Ovary (tissue), 9 donors: ENCODE measurements around the gene ADPRHL1. TPM values are rescaled to one million over a fixed set of nuclear protein-coding genes. Genes with fewer than 3 reads are reported as not detected.

Experiments used
- DNase-seq, 5 donors: peaks; one replicate each; pipeline ENCODE4 v3.0.0-alpha.2; 2019 to 2020
- H3K27ac ChIP-seq, 2 donors: fragments of 200-600 bp; one replicate each; pipeline versions ENCODE4 v1.5.1 to v1.8.0; 2019 to 2022
- H3K27me3 ChIP-seq: fragments of 200-600 bp; one replicate; pipeline ENCODE4 v1.8.0; 2022
- H3K36me3 ChIP-seq: fragments of 200-600 bp; sonication (generic); one replicate; pipeline ENCODE4 v1.5.1; 2019
- H3K4me1 ChIP-seq: one replicate; pipeline ENCODE4 v1.8.1; 2013; ENCODE audit warnings: mild to moderate bottlenecking, moderate library complexity; ENCODE audit not compliant: insufficient read depth
- H3K4me3 ChIP-seq: fragments of 200-600 bp; sonication (generic); one replicate; pipeline ENCODE4 v1.5.1; 2017
- H3K9me3 ChIP-seq, 2 donors: fragments of 200-600 bp in 1 of 2; sonication (generic) in 1 of 2; one replicate each; pipeline versions ENCODE4 v1.5.1 to v1.8.1; 2013 to 2019; ENCODE audit warnings: mild to moderate bottlenecking in 1 of 2, moderate library complexity in 1 of 2
- CTCF ChIP-seq, 3 donors: fragments of 450-650 bp in 2 of 3; fragments of 200-600 bp in 1 of 3; IDR thresholded peaks; one replicate each; pipeline versions ENCODE4 v1.5.1 to v1.8.0; 2016 to 2022; ENCODE audit warnings: antibody characterized with exemption in 3 of 3, mild to moderate bottlenecking in 1 of 3
- EP300 ChIP-seq: sonication (generic); formaldehyde crosslinking; IDR thresholded peaks from one replicate; pipeline ENCODE4 v1.6.1; 2017; ENCODE audit warnings: antibody characterized with exemption
- POLR2A ChIP-seq: fragments of 450-650 bp; IDR thresholded peaks from one replicate; pipeline ENCODE4 v1.6.1; 2017; ENCODE audit warnings: antibody characterized with exemption, mild to moderate bottlenecking, moderate library complexity
- WGBS, 3 donors: extraction: QIAGEN DNeasy Blood & Tissue Kit in 1 of 3; methylation state at CpG; one replicate each; pipeline versions ENCODE4 v1.1.5 to v1.1.7; 2013 to 2017; 5-methylcytosine and 5-hydroxymethylcytosine counted together
- intact Hi-C, 4 donors: fragments of 100-400 bp; cut with DNase I; formaldehyde crosslinking; loops; one replicate each; pipeline versions ENCODE4 v1.11.0 to v1.15.1; 2022 to 2023
- polyA plus RNA-seq, 2 donors: library from polyadenylated mRNA; stranded (reverse); fragments of 200-250 nt in 1 of 2; fragments of 350-450 nt in 1 of 2; fragmentation: Illumina TruSeq in 1 of 2; extraction: RNeasy Lipid Tissue Mini Kit (QIAGEN cat#74804) in 1 of 2; gene quantifications; one replicate each; pipeline ENCODE4 v1.2.3, GENCODE V29; 2013 to 2014
- total RNA-seq, 7 donors: library from RNA; depleted of rRNA in 2 of 7; stranded (reverse); fragments of >200 nt in 2 of 7; fragmentation: NEBNext Ultra II Directional in 3 of 7; extraction: Animal tissue kit (Norgen Biotek cat#: 25700) in 3 of 7; gene quantifications; one replicate each; pipeline versions ENCODE4 v1.1.0 to v1.2.4, GENCODE V29; 2016 to 2023
- donor health status: DM: no; HTN: no; CAD: no; lungs with moderate emphysema.
- donor health status: DM: no; HTN: no; CAD: no.
- donor health status: Bipolar disorder and iron deficiency.
- donor health status: DM: yes; HTN: yes; CAD: no.
- donor health status: DM: no; HTN: no; CAD: no.
- donor health status: DM: yes; HTN: yes; CAD: no.

ADPRHL1 gene
- total and polyA plus RNA-seq, 9 donors, result 1.6 to 5.0 (median 2.2) TPM

DNA sequence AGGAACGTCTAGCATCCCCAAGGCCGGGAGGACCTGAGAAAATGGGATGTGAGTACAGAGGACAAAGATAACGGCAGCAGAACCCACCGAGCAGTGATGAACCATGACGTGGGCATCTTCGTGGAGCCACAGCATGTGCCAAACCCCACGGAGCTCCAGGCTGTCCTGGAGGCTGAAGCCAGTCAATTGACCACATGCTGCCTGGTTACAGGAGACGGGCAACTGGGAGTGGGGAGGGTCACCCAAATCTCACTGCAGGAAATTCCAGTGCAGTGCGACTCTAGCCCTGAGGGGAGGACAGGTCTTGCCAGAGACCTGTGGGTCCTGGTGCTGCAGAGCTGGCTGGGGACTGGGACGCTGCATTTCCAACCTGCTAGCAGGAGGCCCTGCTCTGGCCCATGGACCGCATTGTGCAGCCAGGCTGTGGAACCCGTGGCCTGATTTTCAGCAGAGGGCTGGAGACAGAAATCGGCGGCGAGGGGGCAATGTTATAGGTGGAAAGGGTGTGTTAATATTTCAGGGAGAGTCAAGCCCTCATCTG is 86.2 kb downstream of the ADPRHL1 start:
- no peak for TF ChIP-seq EP300
- TF ChIP-seq POLR2A, result no peak
- DNase-seq, result no peak
- Histone ChIP-seq H3K9me3 (no peaks in the 10 kb centered on the region), H3K27ac (no peak overlapping the region), H3K4me3 (no peak overlapping the region), H3K36me3 (no peaks in the 10 kb centered on the region), H3K4me1 (peaks cover 15% of the 10 kb centered on the region), H3K27me3 (no peaks in the 10 kb centered on the region)
- intact Hi-C loops, result loop anchor here in 1 of 4 donors (10.0 kb wide), 1 partner anchor 212 kb away; the partner anchor contains the start of gene PROZ
- WGBS, 3 donors, result 86 to 89% (median 88%) methylated on average over 15 of the region's 15 CpGs

GRCh38 chr13:113365971-113366588 is 87.2 kb downstream of the ADPRHL1 start:
- no peaks in the 10 kb centered on the region for H3K27me3 ChIP-seq
- H3K4me3 ChIP-seq, result no peak overlapping the region
- intact Hi-C loops, result loop anchor here in 1 of 4 donors (2.0 to 10.0 kb wide), 2 partner anchors 69 to 211 kb away; partner anchors contain the start of genes LAMP1 and PROZ
- no peaks in the 10 kb centered on the region for H3K9me3 ChIP-seq
- H3K36me3 ChIP-seq, result no peaks in the 10 kb centered on the region
- no peak for TF ChIP-seq POLR2A
- TF ChIP-seq CTCF (IDR thresholded peaks at IDR 0.05), result no peak
- 58 to 59% (median 58%) methylated on average over 9 of the region's 9 CpGs for WGBS, 3 donors
- peak in 2 of 5 donors; percentile 22 to 43 for DNase-seq
- H3K4me1 ChIP-seq, result peaks cover 15% of the 10 kb centered on the region
- no peak overlapping the region for H3K27ac ChIP-seq

DNA sequence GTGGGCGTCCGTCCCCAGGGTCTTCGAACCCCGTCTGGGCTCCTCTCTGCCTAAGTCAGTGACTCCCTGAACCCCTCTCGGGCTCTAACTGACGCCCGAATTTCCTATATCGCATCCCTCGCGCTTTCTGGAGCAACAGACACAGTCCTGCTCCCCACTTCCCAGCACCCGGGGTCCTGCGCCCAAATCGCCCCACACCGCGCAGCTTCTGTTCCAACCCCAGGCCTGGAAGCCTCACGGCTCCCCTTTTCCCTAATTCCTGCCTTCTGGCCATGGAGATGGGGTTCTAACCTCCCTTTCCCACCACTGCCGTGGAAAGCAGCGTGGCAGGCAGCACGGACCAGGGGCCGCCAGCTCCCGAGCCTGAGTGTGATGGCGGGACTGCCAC is 87.7 kb downstream of the ADPRHL1 start:
- Histone ChIP-seq H3K4me1 (peaks cover 15% of the 10 kb centered on the region), H3K36me3 (no peaks in the 10 kb centered on the region), H3K9me3 (no peaks in the 10 kb centered on the region), H3K27ac (no peak overlapping the region), H3K4me3 (no peak overlapping the region), H3K27me3 (no peaks in the 10 kb centered on the region)
- intact Hi-C loops, result loop anchor here in 1 of 4 donors (2.0 to 10.0 kb wide), 2 partner anchors 69 to 211 kb away; partner anchors contain the start of genes LAMP1 and PROZ
- WGBS, 3 donors, result 95 to 96% (median 95%) methylated on average over 22 of the region's 22 CpGs
- peak in 2 of 5 donors; percentile 28 to 47 for DNase-seq
- TF ChIP-seq CTCF (IDR thresholded peaks at IDR 0.05), result no peak
- TF ChIP-seq POLR2A, result no peak

DNA sequence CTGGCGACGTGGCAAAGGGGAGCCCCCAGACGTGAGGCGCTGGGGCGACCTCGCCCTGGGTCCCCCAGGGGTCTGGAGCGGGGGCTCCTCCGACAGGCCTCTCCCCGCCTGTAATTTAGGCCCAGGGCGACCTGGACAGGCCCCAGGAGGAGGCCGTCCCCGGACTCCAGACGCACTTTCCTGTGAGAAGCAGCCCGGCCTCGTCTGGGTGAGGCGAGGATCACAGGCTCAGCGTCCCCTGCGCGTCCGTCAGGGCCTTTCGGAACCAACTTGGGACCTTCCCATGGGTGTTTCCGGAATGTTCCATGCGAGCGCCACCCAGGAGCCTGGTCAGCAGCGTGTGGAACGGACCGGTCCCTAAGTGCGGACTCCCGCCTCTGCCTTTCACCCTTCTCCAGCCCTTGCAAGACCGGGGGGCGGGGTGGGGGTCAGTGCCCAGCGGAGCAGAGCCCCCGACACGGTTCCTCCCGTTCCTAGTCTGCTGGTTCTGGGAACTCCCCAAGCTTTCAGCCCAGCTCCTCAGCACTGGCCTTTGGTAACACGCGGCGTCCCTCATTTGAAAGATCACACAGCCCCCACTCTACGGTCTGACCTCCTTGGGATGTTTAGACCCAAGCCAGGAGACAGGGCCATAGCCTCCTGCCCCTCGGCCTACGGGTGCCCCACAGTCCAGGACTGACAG is 88.2 kb downstream of the ADPRHL1 start:
- peaks cover 15% of the 10 kb centered on the region for H3K4me1 ChIP-seq
- H3K27me3 ChIP-seq, result no peaks in the 10 kb centered on the region
- intact Hi-C loops, result loop anchor here in 1 of 4 donors (2.0 to 10.0 kb wide), 2 partner anchors 68 to 210 kb away; partner anchors contain the start of genes LAMP1 and PROZ
- no peaks in the 10 kb centered on the region for H3K36me3 ChIP-seq
- WGBS, 3 donors, result 75 to 89% (median 80%) methylated on average over 30 to 41 of the region's 41 CpGs
- peak; percentile 48 to 74 (median 57) for DNase-seq
- H3K27ac ChIP-seq, result peak overlapping the region; percentile 66 to 80
- H3K9me3 ChIP-seq, result no peaks in the 10 kb centered on the region
- H3K4me3 ChIP-seq, result peak overlapping the region; percentile 48
- TF ChIP-seq EP300 (no peak), POLR2A (no peak), CTCF (IDR thresholded peaks at IDR 0.05) (no peak)
